KOPT-K1 (cell line): Measurements from ENCODE around the gene CISH.

Experiments used
- H3K27ac ChIP-seq: fragments of 200-600 bp; sonication (generic); 2 replicates; pipeline ENCODE4 v1.5.1; 2016; ENCODE audit warnings: antibody characterized with exemption, mild to moderate bottlenecking, low read depth, low read length; ENCODE audit not compliant: poor library complexity, severe bottlenecking
- H3K36me3 ChIP-seq: fragments of 200-600 bp; sonication (generic); 2 replicates; pipeline ENCODE4 v1.5.1; 2017; ENCODE audit warnings: antibody characterized with exemption, mild to moderate bottlenecking, low read length, moderate library complexity; ENCODE audit not compliant: insufficient read depth
- H3K9me3 ChIP-seq: fragments of 200-600 bp; sonication (generic); 2 replicates; pipeline ENCODE4 v1.5.1; 2017; ENCODE audit warnings: antibody characterized with exemption, low read length, mild to moderate bottlenecking; ENCODE audit not compliant: insufficient read depth, poor library complexity, severe bottlenecking

The CISH gene

DNA sequence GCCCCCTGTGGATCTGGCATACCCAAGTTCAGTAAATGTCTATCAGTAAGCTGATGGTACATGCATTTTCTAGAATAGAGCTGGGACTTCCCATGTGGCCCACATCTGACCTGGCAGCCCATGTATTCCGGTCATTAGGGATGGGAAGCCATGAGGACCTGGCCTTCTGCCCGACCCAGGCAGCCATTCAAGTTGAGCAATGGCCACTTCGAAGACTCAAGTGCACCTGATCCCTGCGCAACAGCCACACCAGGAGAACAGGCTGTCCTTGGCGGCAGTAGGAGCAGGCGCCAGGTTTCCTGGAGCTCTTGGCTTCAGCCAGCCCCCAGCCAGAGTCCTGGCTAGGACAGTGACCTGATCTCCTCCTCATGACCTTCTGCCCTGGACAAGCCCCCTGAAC lies 27.7 kb downstream of the CISH start:
- no peaks in the 10 kb centered on the region for H3K9me3 ChIP-seq
- H3K36me3 ChIP-seq = peaks cover 71% of the 10 kb centered on the region
- H3K27ac ChIP-seq = peak overlapping the region; percentile 100

DNA sequence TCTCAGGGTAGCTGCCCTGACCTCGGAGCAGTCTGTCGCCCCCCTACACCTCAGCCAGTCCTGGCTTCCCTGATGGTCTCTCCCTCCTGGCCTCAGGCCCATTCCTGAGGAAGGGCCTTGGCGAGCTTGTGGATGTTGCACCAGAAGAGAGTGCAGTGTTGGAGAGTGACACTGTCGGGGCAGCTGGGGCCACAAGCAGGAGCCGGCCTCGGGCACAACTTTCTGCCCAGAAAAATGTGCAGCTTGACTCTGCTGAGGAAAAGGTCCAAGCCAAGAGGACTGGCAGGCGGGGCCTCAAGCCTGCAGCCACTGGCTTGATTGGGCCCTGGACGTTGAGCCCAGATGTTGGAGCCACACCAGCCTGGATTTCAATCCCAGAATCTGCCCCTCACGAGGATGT lies 29.5 kb downstream of the CISH start:
- no peaks in the 10 kb centered on the region for H3K9me3 ChIP-seq
- peak overlapping the region; percentile 100 for H3K27ac ChIP-seq
- H3K36me3 ChIP-seq = peaks cover 89% of the 10 kb centered on the region

DNA sequence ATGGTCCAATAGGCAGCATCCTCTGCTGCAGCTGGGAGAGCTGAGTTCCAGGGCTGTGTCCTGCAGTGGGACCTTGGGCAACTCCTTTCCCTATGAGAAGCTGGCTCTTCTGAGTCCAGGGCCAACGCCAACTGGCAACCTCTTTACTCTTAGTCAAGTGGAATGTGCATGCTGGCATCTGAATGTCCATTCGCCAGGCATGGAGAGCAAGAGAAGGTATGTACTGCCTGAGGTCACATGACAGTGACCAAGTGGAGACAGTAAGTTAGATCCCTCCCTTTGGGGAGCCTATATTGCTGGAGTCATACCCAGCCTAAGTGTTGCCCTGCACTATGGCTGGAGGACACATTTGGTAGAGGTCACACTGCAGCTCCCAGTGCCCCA lies 30.1 kb downstream of the CISH start:
- peaks cover 95% of the 10 kb centered on the region for H3K36me3 ChIP-seq
- H3K9me3 ChIP-seq = no peaks in the 10 kb centered on the region
- H3K27ac ChIP-seq = peak overlapping the region; percentile 100

DNA sequence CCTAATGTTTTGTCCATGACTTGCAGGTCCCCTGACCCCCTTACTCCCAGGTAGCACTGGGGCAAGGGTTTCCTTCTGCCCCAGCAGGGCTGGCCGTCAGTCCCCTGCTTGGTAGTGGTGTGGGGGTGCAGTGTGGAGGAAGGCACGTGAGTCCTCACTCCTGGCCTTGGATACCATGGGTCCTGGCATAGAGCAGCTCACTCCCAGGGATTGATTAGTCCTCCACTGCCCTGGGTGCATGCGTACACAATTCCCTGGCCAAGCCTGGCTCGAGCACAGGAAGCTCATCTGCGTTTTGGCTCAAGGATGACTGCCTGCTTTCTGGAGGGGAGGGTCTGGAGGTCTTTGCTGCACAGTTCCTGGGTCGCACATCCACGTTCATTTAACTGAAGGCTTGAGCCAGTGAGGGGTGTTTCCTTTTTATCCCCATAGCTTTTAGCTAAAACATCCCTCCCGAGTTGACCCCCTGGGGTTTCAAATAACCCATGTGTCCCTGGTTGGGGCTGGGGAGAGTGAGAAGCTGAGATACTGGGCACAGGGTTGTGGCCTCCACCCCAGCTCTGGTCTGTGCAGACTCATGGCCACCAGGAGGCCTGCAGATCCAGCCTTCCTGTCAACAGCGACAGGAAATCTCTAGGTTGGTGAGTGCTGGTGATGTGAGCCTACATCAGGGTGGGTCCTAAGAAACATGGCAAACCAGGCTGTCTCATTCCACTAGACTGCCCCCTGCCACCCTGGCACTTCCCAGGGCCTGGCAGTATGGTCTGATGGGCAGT lies 30.7 kb downstream of the CISH start:
- peaks cover 94% of the 10 kb centered on the region for H3K36me3 ChIP-seq
- H3K9me3 ChIP-seq = no peaks in the 10 kb centered on the region
- peak overlapping the region; percentile 100 for H3K27ac ChIP-seq

DNA sequence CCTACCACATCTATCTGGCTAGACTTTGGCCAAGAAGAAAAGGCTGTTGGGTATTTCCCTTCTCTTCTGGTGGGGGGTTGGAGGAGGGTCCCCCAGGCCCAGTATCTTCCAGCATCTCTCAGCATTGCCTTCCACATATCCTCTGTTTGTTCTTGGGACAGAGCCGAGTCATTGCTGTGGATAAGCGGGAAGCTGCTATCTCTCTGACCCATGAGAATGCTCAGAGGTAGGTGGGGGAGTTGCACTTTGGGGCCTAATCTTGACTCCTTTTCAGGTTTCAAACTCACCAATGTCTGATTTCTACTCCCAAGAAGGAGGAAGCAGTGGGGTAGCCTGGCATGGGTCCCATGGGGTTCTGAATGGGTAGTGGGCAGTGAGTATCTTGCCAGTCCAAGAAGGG lies 34.2 kb downstream of the CISH start:
- Histone ChIP-seq H3K27ac (peak overlapping the region; percentile 100), H3K9me3 (no peaks in the 10 kb centered on the region), H3K36me3 (peaks cover 60% of the 10 kb centered on the region)

GRCh38 chr3:50575372-50575771 lies 36.2 kb downstream of the CISH start:
- peak overlapping the region; percentile 100 for H3K27ac ChIP-seq
- no peaks in the 10 kb centered on the region for H3K9me3 ChIP-seq
- peaks cover 51% of the 10 kb centered on the region for H3K36me3 ChIP-seq

- H3K36me3 ChIP-seq = peaks cover 42% of the 10 kb centered on the region
- H3K9me3 ChIP-seq = no peaks in the 10 kb centered on the region
- peak overlapping the region; percentile 100 for H3K27ac ChIP-seq
Observed at GRCh38 chr3:50574444-50574831, 37.1 kb downstream of the CISH start.

DNA sequence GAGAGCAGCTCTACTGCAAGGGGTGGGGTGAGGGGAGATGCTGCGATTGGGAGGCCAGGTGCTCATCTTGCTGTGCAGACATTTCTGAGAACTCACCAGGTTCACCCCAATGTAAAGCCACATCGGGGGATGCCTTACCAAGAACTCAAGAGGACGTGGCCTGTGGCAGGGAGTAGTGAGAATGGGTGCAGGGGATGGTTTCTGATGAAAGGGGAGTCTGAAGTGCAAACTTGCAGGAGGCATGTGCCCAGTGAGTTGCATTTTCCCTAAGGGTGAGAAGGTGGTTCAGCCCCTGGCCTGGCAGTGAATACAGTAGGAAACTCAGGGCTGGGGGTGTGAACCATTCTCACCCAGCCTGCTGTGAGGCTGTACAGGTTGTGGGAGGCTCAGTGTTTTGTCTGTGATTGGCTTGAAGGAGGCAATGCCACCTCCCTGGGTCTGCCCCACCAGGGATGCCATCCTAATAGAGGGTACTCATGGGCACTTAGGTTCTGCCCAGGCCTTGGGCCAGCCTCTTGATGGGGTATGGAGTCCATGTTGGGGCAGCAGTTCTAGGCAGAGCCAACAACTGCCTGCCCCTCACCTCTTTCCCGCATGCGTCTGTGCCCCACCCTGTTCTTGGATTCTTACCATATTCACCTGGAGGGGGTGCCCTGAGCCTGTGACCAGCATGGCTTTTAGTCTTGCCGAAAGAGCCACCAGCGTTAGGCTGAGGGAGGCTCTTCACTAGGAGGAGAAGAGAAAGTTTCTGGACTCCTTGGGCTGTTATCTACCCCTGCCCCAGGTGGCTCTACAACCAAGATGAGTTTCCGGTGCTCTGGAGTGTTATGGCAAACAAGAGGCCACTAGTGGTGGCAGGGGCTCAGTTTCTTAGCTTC lies 37.8 kb downstream of the CISH start:
- H3K9me3 ChIP-seq = no peaks in the 10 kb centered on the region
- peak overlapping the region; percentile 100 for H3K27ac ChIP-seq
- peaks cover 35% of the 10 kb centered on the region for H3K36me3 ChIP-seq

GRCh38 chr3:50572801-50573371 lies 38.7 kb downstream of the CISH start:
- H3K9me3 ChIP-seq = no peaks in the 10 kb centered on the region
- H3K36me3 ChIP-seq = peaks cover 26% of the 10 kb centered on the region
- H3K27ac ChIP-seq = peak overlapping the region; percentile 100

GRCh38 chr3:50572158-50572557 lies 39.4 kb downstream of the CISH start:
- Histone ChIP-seq H3K9me3 (no peaks in the 10 kb centered on the region), H3K27ac (peak overlapping the region; percentile 100), H3K36me3 (peaks cover 20% of the 10 kb centered on the region)

- H3K36me3 ChIP-seq = peaks cover 13% of the 10 kb centered on the region; the same call in 1 of the 2 replicates
- H3K9me3 ChIP-seq = no peaks in the 10 kb centered on the region
- peak overlapping the region; percentile 100 for H3K27ac ChIP-seq
Observed at GRCh38 chr3:50571486-50571885, 40.1 kb downstream of the CISH start.

DNA sequence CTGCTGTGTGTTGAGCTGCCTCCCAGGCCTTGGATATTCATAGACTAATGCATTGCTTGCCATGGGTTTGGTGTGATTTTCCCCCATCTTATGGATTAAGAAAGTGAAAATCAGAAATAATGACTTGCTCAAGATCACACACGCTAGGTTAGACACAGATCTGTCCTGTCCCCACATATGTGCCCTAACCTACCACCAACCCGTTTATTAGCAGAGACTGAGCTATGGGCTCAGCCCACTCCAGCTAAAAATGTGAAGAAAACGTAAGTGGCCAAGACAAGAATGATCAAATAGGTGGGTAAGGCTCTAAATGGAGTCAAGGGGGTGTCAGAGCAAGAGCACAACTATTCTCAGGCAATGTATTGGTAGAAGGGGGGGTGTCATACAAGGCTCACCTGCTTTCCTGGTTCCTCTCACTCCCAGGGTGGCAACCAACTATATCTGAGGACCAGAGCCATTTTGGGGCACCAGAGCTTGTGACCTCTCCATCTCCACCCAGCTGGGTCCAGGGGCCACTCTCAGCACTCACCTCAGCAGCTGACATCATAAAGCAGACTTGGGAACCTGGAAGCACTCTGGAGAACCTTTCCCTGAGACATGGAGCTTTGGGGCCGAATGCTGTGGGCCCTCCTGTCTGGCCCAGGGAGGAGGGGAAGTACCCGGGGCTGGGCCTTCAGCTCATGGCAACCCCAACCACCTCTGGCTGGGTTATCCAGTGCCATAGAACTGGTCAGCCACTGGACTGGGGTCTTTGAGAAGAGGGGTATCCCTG lies 40.9 kb downstream of the CISH start:
- Histone ChIP-seq H3K27ac (peak overlapping the region; percentile 100), H3K9me3 (no peaks in the 10 kb centered on the region), H3K36me3 (peaks cover 11% of the 10 kb centered on the region; the same call in 1 of the 2 replicates)

- H3K36me3 ChIP-seq = peaks cover 11% of the 10 kb centered on the region; the same call in 1 of the 2 replicates
- peak within 1 kb of the TSS; percentile 100 for H3K27ac ChIP-seq
Observed at GRCh38 chr3:50568947-50569749, 42.4 kb downstream of the CISH start, which contains the start of gene HEMK1. TSS of gene HEMK1 (plus strand) at chr3:50569522. CDS start at chr3:50571105, 1,583 bp downstream.

More at GRCh38 chr3:50568947-50569749, 42.4 kb downstream of the CISH start, which contains the start of gene HEMK1:
- H3K9me3 ChIP-seq = no peaks in the 10 kb centered on the region
